GM23338 (cell line): ENCODE measurements around the gene GEN1. TPM values are rescaled to one million over a fixed set of nuclear protein-coding genes. Genes with fewer than 3 reads are reported as not detected.
A peak's percentile ranks its signal among the peaks of the same experiment; 100 is the strongest.

ENCODE experiments used
- ATAC-seq: fragments of 200-7000 bp; cut with Tn5 transposase; 3 replicates; pipeline ENCODE4 v1.9.1; 2020
- DNase-seq: peaks from one replicate; pipeline ENCODE4 v3.0.0-alpha.2; 2015; ENCODE audit warnings: low spot score
- H2AFZ ChIP-seq: fragments of 200-600 bp; sonication (generic); 2 replicates; pipeline ENCODE4 v1.8.0; 2016; ENCODE audit warnings: antibody characterized with exemption, mild to moderate bottlenecking, moderate library complexity
- H3F3A ChIP-seq: fragments of 200-600 bp; sonication (generic); replicated peaks from 2 replicates; pipeline ENCODE4 v1.8.0; 2017; ENCODE audit warnings: antibody characterized with exemption, mixed run types, low read depth
- H3K27ac ChIP-seq: fragments of 200-600 bp; sonication (generic); 2 replicates; pipeline ENCODE4 v1.6.1; 2016; ENCODE audit warnings: low read depth
- H3K27me3 ChIP-seq: fragments of 200-600 bp; sonication (generic); 2 replicates; pipeline ENCODE4 v1.8.0; 2016; ENCODE audit warnings: mild to moderate bottlenecking, mixed run types, moderate library complexity; ENCODE audit not compliant: insufficient read depth
- H3K36me3 ChIP-seq: fragments of 200-600 bp; sonication (generic); 2 replicates; pipeline ENCODE4 v1.8.0; 2016; ENCODE audit warnings: mild to moderate bottlenecking; ENCODE audit not compliant: insufficient read depth
- H3K4me1 ChIP-seq: fragments of 200-600 bp; sonication (generic); 2 replicates; pipeline ENCODE4 v1.8.0; 2016; ENCODE audit warnings: mild to moderate bottlenecking, moderate library complexity; ENCODE audit not compliant: insufficient read depth
- H3K4me2 ChIP-seq: fragments of 200-600 bp; sonication (generic); 2 replicates; pipeline ENCODE4 v1.7.1; 2017; ENCODE audit warnings: mixed run types
- H3K4me3 ChIP-seq: fragments of 200-600 bp; sonication (generic); 2 replicates; pipeline ENCODE4 v1.6.1; 2016; ENCODE audit warnings: mixed run types
- H3K79me2 ChIP-seq: fragments of 200-600 bp; sonication (generic); replicated peaks from 2 replicates; pipeline ENCODE4 v1.8.0; 2017; ENCODE audit warnings: mild to moderate bottlenecking; ENCODE audit not compliant: insufficient read depth
- H3K9me2 ChIP-seq: fragments of 200-600 bp; sonication (generic); 2 replicates; pipeline ENCODE4 v1.8.0; 2017; ENCODE audit not compliant: insufficient read depth
- H4K20me1 ChIP-seq: fragments of 200-600 bp; sonication (generic); replicated peaks from 2 replicates; pipeline ENCODE4 v1.8.0; 2017; ENCODE audit warnings: mild to moderate bottlenecking; ENCODE audit not compliant: insufficient read depth
- H3K27ac Mint-ChIP-seq: 2 replicates; pipeline ENCODE4 v1.8.0; 2020; ENCODE audit warnings: inconsistent platforms, mild to moderate bottlenecking, moderate library complexity, mixed read lengths
- H3K27me3 Mint-ChIP-seq: 3 replicates; pipeline ENCODE4 v1.8.0; 2022; ENCODE audit warnings: low read depth, mild to moderate bottlenecking, moderate library complexity, mixed read lengths, inconsistent platforms; ENCODE audit not compliant: insufficient read depth, poor library complexity
- H3K36me3 Mint-ChIP-seq: 3 replicates; pipeline ENCODE4 v1.8.0; 2021; ENCODE audit warnings: low read depth, mild to moderate bottlenecking, inconsistent platforms, moderate library complexity, mixed read lengths
- H3K4me1 Mint-ChIP-seq: 3 replicates; pipeline ENCODE4 v1.8.0; 2020; ENCODE audit warnings: mild to moderate bottlenecking, inconsistent platforms, mixed read lengths
- H3K4me3 Mint-ChIP-seq: 3 replicates; pipeline ENCODE4 v1.8.0; 2021; ENCODE audit warnings: moderate library complexity, mild to moderate bottlenecking, inconsistent platforms, mixed read lengths
- H3K9me3 Mint-ChIP-seq: 3 replicates; pipeline ENCODE4 v1.8.0; 2020; ENCODE audit warnings: moderate library complexity, mild to moderate bottlenecking, inconsistent platforms, mixed read lengths
- CREB1 ChIP-seq: fragments of 250-450 bp; sonication (Bioruptor Pico); IDR thresholded peaks from 2 replicates; pipeline ENCODE4 v1.5.0; 2020; ENCODE audit warnings: low read depth, mild to moderate bottlenecking, moderate library complexity
- CTCF ChIP-seq, 2 experiments: fragments of 200-600 bp in 1 of 2; sonication (generic) in 1 of 2; conservative IDR thresholded peaks; 2 replicates each; pipeline versions ENCODE4 v1.5.1 to v1.6.1; 2016 to 2017; ENCODE audit warnings: antibody characterized with exemption in 2 of 2, low read depth in 2 of 2, mild to moderate bottlenecking in 2 of 2, moderate library complexity in 1 of 2
- EZH2 ChIP-seq: fragments of 200-600 bp; sonication (generic); IDR thresholded peaks from one replicate; pipeline ENCODE4 v1.8.0; 2017; ENCODE audit warnings: antibody characterized with exemption, mild to moderate bottlenecking, low read depth; ENCODE audit not compliant: unreplicated experiment
- EZH2phosphoT487 ChIP-seq: fragments of 200-600 bp; sonication (generic); IDR thresholded peaks from one replicate; pipeline ENCODE4 v1.8.1; 2018; ENCODE audit warnings: antibody characterized with exemption; ENCODE audit not compliant: unreplicated experiment
- JUNB ChIP-seq: IDR thresholded peaks from one replicate; pipeline ENCODE4 v1.6.1; 2016; ENCODE audit warnings: antibody characterized with exemption; ENCODE audit not compliant: unreplicated experiment
- NANOG ChIP-seq: IDR thresholded peaks from 2 replicates; pipeline ENCODE4 v1.6.1; 2016; ENCODE audit warnings: antibody characterized with exemption, borderline replicate concordance
- REST ChIP-seq: IDR thresholded peaks from one replicate; pipeline ENCODE4 v1.6.1; 2018; ENCODE audit warnings: antibody characterized with exemption; ENCODE audit not compliant: unreplicated experiment
- STAT1 ChIP-seq: IDR thresholded peaks from one replicate; pipeline ENCODE4 v1.6.1; 2016; ENCODE audit warnings: antibody characterized with exemption; ENCODE audit not compliant: unreplicated experiment
- ZNF114 ChIP-seq: fragments of 250-450 bp; sonication (Bioruptor Pico); IDR thresholded peaks from 2 replicates; pipeline ENCODE4 v1.5.0; 2020; ENCODE audit warnings: mild to moderate bottlenecking, moderate library complexity
- ZNF331 ChIP-seq: fragments of 250-450 bp; sonication (Bioruptor Pico); IDR thresholded peaks from 2 replicates; pipeline ENCODE4 v1.5.0; 2020; ENCODE audit warnings: low read depth, mild to moderate bottlenecking, moderate library complexity
- polyA plus RNA-seq: library from polyadenylated mRNA; unstranded; fragments of >200 nt; fragmentation: Nextera tagmentation; extraction: Ambion mirVana; gene quantifications from 2 replicates; pipeline ENCODE4 v1.2.1, GENCODE V29; 2016
- total RNA-seq: library from RNA; depleted of rRNA; stranded (reverse); fragments of >200 nt; shearing (Covaris generic); gene quantifications from 2 replicates; pipeline ENCODE4 v1.2.3, GENCODE V29; 2014
- TF ChIP-seq, protein P1 (sequence below): IDR thresholded peaks from 2 replicates; pipeline ENCODE4 v1.6.1; 2016; ENCODE audit warnings: antibody characterized with exemption

GEN1 gene
- total and polyA plus RNA-seq, 2 experiments from 2014 or later = 14.2 to 43.3 TPM

- TF ChIP-seq REST = no peak
- TF ChIP-seq, protein P1, sequence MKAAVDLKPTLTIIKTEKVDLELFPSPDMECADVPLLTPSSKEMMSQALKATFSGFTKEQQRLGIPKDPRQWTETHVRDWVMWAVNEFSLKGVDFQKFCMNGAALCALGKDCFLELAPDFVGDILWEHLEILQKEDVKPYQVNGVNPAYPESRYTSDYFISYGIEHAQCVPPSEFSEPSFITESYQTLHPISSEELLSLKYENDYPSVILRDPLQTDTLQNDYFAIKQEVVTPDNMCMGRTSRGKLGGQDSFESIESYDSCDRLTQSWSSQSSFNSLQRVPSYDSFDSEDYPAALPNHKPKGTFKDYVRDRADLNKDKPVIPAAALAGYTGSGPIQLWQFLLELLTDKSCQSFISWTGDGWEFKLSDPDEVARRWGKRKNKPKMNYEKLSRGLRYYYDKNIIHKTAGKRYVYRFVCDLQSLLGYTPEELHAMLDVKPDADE = no peak
- TF ChIP-seq CTCF (conservative IDR thresholded peaks at IDR 0.05; ENCODE audit: low read depth in 2 of 2) = no peak
- no peak for TF ChIP-seq STAT1
- TF ChIP-seq ZNF331 (CRISPR knock-in tag) = no peak
- no peak for TF ChIP-seq ZNF114
- no peak for TF ChIP-seq NANOG
- no peak for TF ChIP-seq CREB1 (CRISPR knock-in tag)
- TF ChIP-seq EZH2 = no peak
- TF ChIP-seq EZH2phosphoT487 = no peak
These were observed 67.1 kb downstream of the GEN1 start (continued) for GRCh38 chr2:17821080-17821479.

DNA sequence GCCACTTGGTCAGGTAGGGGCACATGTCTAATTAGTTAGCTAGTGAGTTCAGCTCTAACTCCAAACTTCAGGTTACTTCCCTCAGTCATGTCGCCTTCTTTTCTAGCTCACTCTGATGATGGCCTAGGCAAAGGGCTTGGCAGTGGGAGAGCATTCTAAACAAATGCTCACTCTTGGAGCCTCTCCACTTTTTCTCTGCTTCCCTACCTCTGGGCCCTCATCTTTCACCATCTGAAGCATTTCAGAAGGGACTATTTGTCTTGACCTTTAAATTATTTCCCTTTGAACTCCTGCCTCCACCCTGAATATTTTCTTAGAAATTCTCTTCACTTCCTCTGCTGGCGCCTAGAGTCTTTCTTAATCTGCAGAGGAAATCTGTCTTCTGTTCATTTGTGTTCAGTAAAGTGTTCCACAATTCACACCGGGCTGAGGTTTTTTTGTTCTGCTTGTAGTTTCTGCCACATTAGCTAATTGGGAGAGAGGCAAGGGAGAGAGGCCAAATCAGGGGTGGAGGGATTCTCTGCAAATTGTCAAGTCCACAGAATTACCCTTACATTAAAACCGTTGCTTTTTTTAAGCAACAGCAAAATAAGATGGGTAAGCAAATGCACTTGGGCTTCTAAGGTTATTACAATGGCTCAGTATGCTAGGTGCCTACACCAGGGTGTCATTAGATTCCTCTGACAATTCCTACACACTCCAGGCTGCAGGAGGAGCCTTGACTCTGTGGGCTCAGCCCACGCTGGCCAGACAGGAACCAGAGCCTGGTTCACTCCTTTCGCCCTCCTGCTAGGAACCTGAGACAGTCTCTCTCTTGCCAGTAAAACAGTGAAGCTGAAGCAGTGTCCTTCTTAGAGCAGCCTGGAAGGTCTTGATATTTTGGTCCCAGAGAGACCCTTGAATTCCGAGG is 67.9 kb downstream of the GEN1 start:
- H3K27ac Mint-ChIP-seq = no peak overlapping the region
- no peaks in the 10 kb centered on the region for H3K36me3 ChIP-seq
- H3K4me2 ChIP-seq = no peak overlapping the region
- TF ChIP-seq, protein P1 = no peak
- TF ChIP-seq ZNF114 = no peak
- TF ChIP-seq NANOG = no peak
- TF ChIP-seq JUNB = no peak
- no peak for TF ChIP-seq ZNF331 (CRISPR knock-in tag)
- no peak for TF ChIP-seq STAT1
- TF ChIP-seq CREB1 (CRISPR knock-in tag) = no peak

More for the DNA sequence above, 67.9 kb downstream of the GEN1 start:
- peaks cover 5% of the 10 kb centered on the region for H3K4me1 ChIP-seq
- ATAC-seq (peak; percentile 87), DNase-seq (no peak)
- H3K79me2 ChIP-seq = no peaks in the 10 kb centered on the region
- H3K36me3 Mint-ChIP-seq = no peaks in the 10 kb centered on the region
- no peak overlapping the region for H3K4me3 ChIP-seq
- peak overlapping the region; percentile 90 for H2AFZ ChIP-seq
- H3K4me1 Mint-ChIP-seq = peaks cover 20% of the 10 kb centered on the region
- no peaks in the 10 kb centered on the region for H4K20me1 ChIP-seq
- peaks cover 6% of the 10 kb centered on the region for H3K27me3 Mint-ChIP-seq
- H3K27ac ChIP-seq = no peak overlapping the region
- no peaks in the 10 kb centered on the region for H3K27me3 ChIP-seq
- H3K4me3 Mint-ChIP-seq = no peak overlapping the region
- H3K9me3 Mint-ChIP-seq = peaks cover 4% of the 10 kb centered on the region; the same call in 2 of the 3 replicates
- no peaks in the 10 kb centered on the region for H3F3A ChIP-seq
- H3K9me2 ChIP-seq = no peaks in the 10 kb centered on the region
